ENCODE results near the gene KIAA1671. TPM values are rescaled to one million over a fixed set of nuclear protein-coding genes. Genes with fewer than 3 reads are reported as not detected.

KIAA1671 gene
- total RNA-seq, 2 donors from 2014 or later, result 16.8 to 21.7 TPM

DNA sequence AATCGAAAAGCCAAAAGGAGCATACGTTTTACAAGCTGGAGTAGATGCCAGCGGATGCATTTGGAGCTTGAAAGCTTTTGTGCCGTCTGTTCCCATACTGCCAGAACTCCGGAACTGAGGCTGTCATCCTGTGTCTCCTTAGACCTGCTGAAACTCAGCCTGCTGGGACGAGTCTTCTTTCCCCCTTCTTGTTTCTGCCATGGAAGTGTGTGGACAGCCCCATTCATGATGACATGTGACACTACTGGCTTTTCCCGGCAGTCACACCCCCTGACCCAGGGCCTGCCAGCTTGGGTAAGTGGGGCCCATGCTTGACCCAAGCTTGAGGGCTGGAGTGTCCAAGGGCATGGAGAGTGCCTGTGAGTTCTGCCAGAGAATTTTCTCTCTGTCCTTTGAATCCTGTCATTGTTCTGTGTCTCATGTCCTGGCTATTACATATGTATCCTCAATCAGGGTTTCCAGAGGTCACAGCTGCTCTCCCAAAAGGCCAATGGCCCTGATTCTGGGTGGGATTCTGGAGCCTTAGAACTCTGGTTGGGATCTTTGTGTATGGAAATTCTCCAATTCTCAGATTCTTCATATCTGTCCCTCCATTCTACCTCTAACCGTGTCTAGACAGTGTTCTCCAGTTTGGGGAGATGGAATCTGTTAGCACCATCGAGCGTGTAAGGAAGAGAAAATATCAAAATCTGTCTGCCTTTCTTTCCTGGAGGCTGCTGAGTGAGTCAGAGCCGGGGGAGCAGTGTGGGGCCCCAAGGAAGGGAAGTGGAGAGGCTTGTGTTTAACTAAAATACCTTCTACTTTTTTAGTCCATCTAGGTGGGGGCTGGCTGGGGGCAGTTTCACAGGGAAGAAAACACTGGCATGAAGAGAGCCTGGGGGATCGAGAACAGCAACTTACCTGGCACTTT, 73.2 kb downstream of the KIAA1671 start:
- no peak overlapping the region for H3K4me3 ChIP-seq
- no peaks in the 10 kb centered on the region for H3K9me3 ChIP-seq
- no peak for DNase-seq (ENCODE audit: low spot score)
- peak overlapping the region; percentile 68 to 87 for H3K27ac ChIP-seq
- TF ChIP-seq, protein P1, sequence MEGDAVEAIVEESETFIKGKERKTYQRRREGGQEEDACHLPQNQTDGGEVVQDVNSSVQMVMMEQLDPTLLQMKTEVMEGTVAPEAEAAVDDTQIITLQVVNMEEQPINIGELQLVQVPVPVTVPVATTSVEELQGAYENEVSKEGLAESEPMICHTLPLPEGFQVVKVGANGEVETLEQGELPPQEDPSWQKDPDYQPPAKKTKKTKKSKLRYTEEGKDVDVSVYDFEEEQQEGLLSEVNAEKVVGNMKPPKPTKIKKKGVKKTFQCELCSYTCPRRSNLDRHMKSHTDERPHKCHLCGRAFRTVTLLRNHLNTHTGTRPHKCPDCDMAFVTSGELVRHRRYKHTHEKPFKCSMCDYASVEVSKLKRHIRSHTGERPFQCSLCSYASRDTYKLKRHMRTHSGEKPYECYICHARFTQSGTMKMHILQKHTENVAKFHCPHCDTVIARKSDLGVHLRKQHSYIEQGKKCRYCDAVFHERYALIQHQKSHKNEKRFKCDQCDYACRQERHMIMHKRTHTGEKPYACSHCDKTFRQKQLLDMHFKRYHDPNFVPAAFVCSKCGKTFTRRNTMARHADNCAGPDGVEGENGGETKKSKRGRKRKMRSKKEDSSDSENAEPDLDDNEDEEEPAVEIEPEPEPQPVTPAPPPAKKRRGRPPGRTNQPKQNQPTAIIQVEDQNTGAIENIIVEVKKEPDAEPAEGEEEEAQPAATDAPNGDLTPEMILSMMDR (IDR thresholded peaks at IDR 0.05), result no peak
- peaks cover 0 to 56% of the 10 kb centered on the region in 2 donors for H3K4me1 ChIP-seq
- no peaks in the 10 kb centered on the region for H3K27me3 ChIP-seq
- H3K36me3 ChIP-seq, result no peaks in the 10 kb centered on the region

DNA sequence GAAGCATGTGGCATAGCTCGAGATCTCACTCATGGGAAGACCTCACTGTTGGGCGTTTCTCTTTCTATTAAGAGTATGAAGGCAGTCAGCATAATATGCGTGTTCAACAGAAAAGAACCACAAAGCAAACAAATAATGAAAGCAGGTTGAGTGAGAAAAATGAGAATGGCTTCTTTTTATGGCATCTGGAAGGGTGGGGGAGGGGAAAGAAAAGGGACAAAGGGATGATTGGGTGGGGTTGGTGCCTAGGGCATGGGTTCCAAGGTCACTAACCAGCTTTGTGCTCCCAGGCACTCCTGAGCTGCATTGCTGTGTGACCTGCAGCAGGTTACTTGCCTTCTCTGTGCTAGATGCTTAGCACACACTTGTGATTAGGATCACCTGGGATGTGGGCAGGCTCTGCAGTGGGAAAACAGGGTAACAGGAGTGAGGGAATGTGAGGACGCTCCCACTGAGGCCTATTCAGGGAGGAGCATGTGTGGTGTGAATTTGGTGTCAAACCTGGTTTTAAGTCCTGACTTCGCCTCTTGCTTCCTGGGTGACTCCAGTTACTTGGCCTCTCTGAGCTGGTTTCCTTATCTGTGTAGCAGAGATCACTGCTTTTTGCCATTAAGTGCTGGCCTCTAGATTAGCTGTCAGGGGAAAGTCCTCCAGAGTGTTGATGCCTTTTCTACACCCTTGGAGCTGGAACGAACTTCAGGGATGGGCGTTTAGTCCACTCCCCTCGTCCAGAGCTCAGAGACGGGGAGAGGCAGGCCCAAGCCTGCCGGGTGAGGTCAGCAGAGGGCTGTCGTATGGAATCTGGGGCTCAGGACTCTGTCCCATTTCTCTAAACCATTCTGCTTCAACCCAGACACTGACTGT, 74.8 kb downstream of the KIAA1671 start:
- H3K27me3 ChIP-seq, result no peaks in the 10 kb centered on the region
- peak overlapping the region; percentile 68 to 87 for H3K27ac ChIP-seq
- H3K4me1 ChIP-seq, result peaks cover 0 to 42% of the 10 kb centered on the region in 2 donors
- H3K36me3 ChIP-seq, result no peaks in the 10 kb centered on the region
- TF ChIP-seq, protein P1 (IDR thresholded peaks at IDR 0.05), result peak in 1 of 2 donors; percentile 32
- H3K4me3 ChIP-seq, result no peak overlapping the region
- no peaks in the 10 kb centered on the region for H3K9me3 ChIP-seq
- no peak for DNase-seq (ENCODE audit: low spot score)

DNA sequence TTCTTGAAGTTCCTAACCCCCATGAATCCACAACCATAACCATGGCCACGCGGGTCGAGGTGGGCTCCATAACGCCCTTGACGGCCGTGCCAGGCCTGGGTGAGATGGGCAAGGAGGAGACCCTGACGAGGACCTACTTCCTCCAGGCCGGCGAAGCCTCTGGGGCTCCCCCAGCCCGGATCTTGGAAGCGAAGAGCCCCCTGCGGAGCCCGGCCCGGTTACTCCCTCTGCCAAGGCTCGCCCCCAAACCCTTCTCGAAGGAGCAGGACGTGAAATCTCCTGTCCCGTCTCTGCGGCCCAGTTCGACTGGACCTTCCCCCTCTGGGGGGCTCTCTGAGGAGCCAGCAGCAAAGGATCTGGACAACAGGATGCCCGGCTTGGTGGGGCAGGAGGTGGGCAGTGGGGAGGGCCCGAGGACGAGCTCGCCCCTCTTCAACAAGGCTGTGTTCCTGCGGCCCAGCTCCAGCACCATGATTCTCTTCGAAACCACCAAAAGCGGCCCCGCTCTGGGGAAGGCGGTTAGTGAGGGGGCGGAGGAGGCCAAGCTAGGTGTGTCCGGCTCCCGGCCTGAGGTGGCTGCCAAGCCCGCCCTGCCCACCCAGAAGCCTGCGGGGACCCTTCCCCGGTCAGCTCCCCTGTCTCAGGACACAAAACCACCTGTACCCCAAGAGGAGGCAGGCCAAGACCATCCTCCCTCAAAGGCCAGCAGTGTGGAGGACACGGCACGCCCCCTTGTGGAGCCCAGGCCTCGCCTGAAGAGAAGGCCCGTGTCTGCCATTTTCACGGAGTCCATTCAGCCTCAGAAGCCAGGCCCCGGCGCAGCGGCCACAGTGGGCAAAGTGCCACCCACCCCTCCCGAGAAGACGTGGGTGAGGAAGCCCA, 75.7 kb downstream of the KIAA1671 start:
- peak overlapping the region; percentile 68 to 87 for H3K27ac ChIP-seq
- no peak for DNase-seq (ENCODE audit: low spot score)

DNA sequence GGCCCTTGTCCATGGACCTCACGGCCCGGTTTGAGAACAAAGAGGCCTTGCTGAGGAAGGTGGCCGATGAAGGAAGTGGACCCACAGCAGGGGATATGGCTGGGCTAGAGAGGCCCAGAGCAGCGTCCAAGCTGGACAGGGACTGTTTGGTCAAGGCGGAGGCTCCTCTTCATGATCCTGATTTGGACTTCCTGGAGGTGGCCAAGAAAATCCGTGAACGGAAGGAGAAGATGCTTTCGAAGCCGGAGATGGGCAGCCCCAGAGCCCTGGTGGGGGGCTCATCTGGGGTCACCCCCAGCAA, 76.3 kb downstream of the KIAA1671 start:
- Histone ChIP-seq H3K4me1 (peaks cover 0 to 39% of the 10 kb centered on the region in 2 donors), H3K27me3 (no peaks in the 10 kb centered on the region), H3K36me3 (no peaks in the 10 kb centered on the region), H3K27ac (peak overlapping the region; percentile 68 to 87), H3K4me3 (no peak overlapping the region), H3K9me3 (no peaks in the 10 kb centered on the region)
- TF ChIP-seq, protein P1 (IDR thresholded peaks at IDR 0.05), result no peak
- DNase-seq (ENCODE audit: low spot score), result no peak

More for the DNA sequence above, 75.7 kb downstream of the KIAA1671 start:
- no peaks in the 10 kb centered on the region for H3K27me3 ChIP-seq
- no peaks in the 10 kb centered on the region for H3K9me3 ChIP-seq
- TF ChIP-seq, protein P1 (IDR thresholded peaks at IDR 0.05), result peak; percentile 40 to 67
- no peak overlapping the region for H3K4me3 ChIP-seq
- H3K36me3 ChIP-seq, result no peaks in the 10 kb centered on the region
- peaks cover 0 to 39% of the 10 kb centered on the region in 2 donors for H3K4me1 ChIP-seq

DNA sequence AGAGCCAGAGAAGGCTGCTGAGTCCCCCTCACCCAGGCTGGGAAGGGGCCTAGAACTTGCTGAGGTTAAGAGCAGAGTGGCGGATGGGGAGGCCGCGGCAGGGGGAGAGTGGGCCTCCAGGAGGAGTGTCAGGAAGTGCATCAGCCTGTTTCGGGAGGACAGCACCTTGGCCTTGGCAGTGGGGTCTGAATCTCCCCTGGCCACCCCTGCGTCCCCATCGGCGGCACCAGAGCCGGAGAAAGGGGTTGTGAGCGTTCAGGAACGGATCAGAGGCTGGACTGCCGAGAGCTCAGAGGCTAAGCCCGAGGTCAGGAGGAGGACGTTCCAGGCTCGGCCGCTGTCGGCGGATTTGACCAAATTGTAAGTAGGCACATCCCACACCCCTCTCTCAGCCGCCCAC, 76.7 kb downstream of the KIAA1671 start:
- peaks cover 0 to 39% of the 10 kb centered on the region in 2 donors for H3K4me1 ChIP-seq
- H3K27me3 ChIP-seq, result no peaks in the 10 kb centered on the region
- H3K36me3 ChIP-seq, result no peaks in the 10 kb centered on the region
- DNase-seq (ENCODE audit: low spot score), result no peak
- H3K9me3 ChIP-seq, result no peaks in the 10 kb centered on the region
- no peak overlapping the region for H3K27ac ChIP-seq
- H3K4me3 ChIP-seq, result no peak overlapping the region
- TF ChIP-seq, protein P1 (IDR thresholded peaks at IDR 0.05), result no peak
